GM12878 (cell line): Measurements from ENCODE around the gene SFT2D2. TPM values are rescaled to one million over a fixed set of nuclear protein-coding genes. Genes with fewer than 3 reads are reported as not detected.
A peak's percentile ranks its signal among the peaks of the same experiment; 100 is the strongest.

Source experiments
- CREM ChIP-seq: IDR thresholded peaks from 2 replicates; pipeline ENCODE4 v1.6.1; 2014; ENCODE audit warnings: antibody characterized with exemption, low read depth
- EGR1 ChIP-seq, 2 experiments: IDR thresholded peaks; 1 replicate in 1 of 2; 2 replicates in 1 of 2; pipeline ENCODE4 v1.6.1; 2011 to 2012; ENCODE audit warnings: low read depth in 2 of 2, low read length in 2 of 2, borderline replicate concordance in 1 of 2, mild to moderate bottlenecking in 1 of 2, moderate library complexity in 1 of 2
- FOXM1 ChIP-seq: IDR thresholded peaks from 2 replicates; pipeline ENCODE4 v1.6.1; 2012; ENCODE audit warnings: low read depth, mild to moderate bottlenecking, inconsistent platforms, low read length, moderate library complexity
- IKZF2 ChIP-seq, 2 experiments: fragments of 450-650 bp; IDR thresholded peaks; 2 replicates each; pipeline ENCODE4 v1.6.1; 2017; ENCODE audit warnings: mild to moderate bottlenecking in 2 of 2, moderate library complexity in 2 of 2
- JUNB ChIP-seq: IDR thresholded peaks from 2 replicates; pipeline ENCODE4 v1.6.1; 2016; ENCODE audit warnings: antibody characterized with exemption, mild to moderate bottlenecking
- KDM1A ChIP-seq: fragments of 200-600 bp; sonication (generic); IDR thresholded peaks from 2 replicates; pipeline ENCODE4 v1.6.1; 2016; ENCODE audit warnings: borderline replicate concordance
- MEF2A ChIP-seq: IDR thresholded peaks from 2 replicates; pipeline ENCODE4 v1.6.1; 2011; ENCODE audit warnings: low read depth, mild to moderate bottlenecking, low read length, moderate library complexity; ENCODE audit not compliant: insufficient read depth
- MXI1 ChIP-seq: fragments of 150-350 bp; IDR thresholded peaks from 2 replicates; pipeline ENCODE4 v1.6.1; 2011; ENCODE audit warnings: low read depth, mild to moderate bottlenecking, inconsistent platforms, low read length, improper control_type of control experiment
- MYC ChIP-seq: IDR thresholded peaks from 2 replicates; pipeline ENCODE4 v1.6.1; 2011; ENCODE audit warnings: mild to moderate bottlenecking, low read length, moderate library complexity, inconsistent platforms; ENCODE audit not compliant: insufficient read depth, insufficient replicate concordance, insufficient read length, severe bottlenecking
- NBN ChIP-seq: fragments of 450-650 bp; IDR thresholded peaks from 2 replicates; pipeline ENCODE4 v1.6.1; 2016
- SIX5 ChIP-seq: IDR thresholded peaks from 2 replicates; pipeline ENCODE4 v1.6.1; 2011; ENCODE audit warnings: mild to moderate bottlenecking, low read depth, low read length, moderate library complexity; ENCODE audit not compliant: severe bottlenecking
- SMAD5 ChIP-seq: IDR thresholded peaks from 2 replicates; pipeline ENCODE4 v1.6.1; 2016; ENCODE audit warnings: antibody characterized with exemption, low read depth
- SMARCA5 ChIP-seq: fragments of 450-650 bp; IDR thresholded peaks from 2 replicates; pipeline ENCODE4 v1.6.1; 2017; ENCODE audit warnings: mild to moderate bottlenecking
- ZZZ3 ChIP-seq: IDR thresholded peaks from 2 replicates; pipeline ENCODE4 v1.6.1; 2011; ENCODE audit warnings: low read depth; ENCODE audit not compliant: control insufficient read depth, insufficient read length
- polyA plus RNA-seq, 11 experiments: library from polyadenylated mRNA; depleted of rRNA in 4 of 11; unstranded in 6 of 11; stranded (reverse) in 5 of 11; fragments of >200 nt; fragmentation: Nextera tagmentation in 4 of 11; fragmentation: Illumina TruSeq in 1 of 11; extraction: Ambion mirVana in 4 of 11; extraction: Trizol in 1 of 11; gene quantifications; 1 replicate in 1 of 11; 2 replicates in 10 of 11; pipeline versions ENCODE4 v1.2.1 to v1.2.3, GENCODE V29; 2011 to 2016; ENCODE audit warnings: inconsistent platforms in 2 of 11, missing spikeins in 2 of 11, low read depth in 1 of 11
- total RNA-seq, 4 experiments: library from RNA; depleted of rRNA in 3 of 4; stranded (reverse); fragments of >200 nt in 3 of 4; fragmentation: Illumina TruSeq in 1 of 4; extraction: Trizol in 1 of 4; gene quantifications; 2 replicates each; pipeline versions ENCODE4 v1.2.1 to v1.2.3, GENCODE V29; 2013 to 2021
- TF ChIP-seq, protein P1 (sequence below): fragments of 450-650 bp; IDR thresholded peaks from 2 replicates; pipeline ENCODE4 v1.6.1; 2018; ENCODE audit warnings: mild to moderate bottlenecking, low read depth, moderate library complexity; ENCODE audit not compliant: partially characterized antibody
- TF ChIP-seq, protein P2 (sequence below): IDR thresholded peaks from 2 replicates; pipeline ENCODE4 v1.6.1; 2012; ENCODE audit warnings: low read depth, low read length, improper control_type of control experiment
- TF ChIP-seq, protein P3 (sequence below): IDR thresholded peaks from 2 replicates; pipeline ENCODE4 v1.6.1; 2011; ENCODE audit warnings: mild to moderate bottlenecking, low read depth, low read length, moderate library complexity; ENCODE audit not compliant: insufficient replicate concordance
- TF ChIP-seq, protein P4 (sequence below): IDR thresholded peaks from 2 replicates; pipeline ENCODE4 v1.6.1; 2012; ENCODE audit warnings: mild to moderate bottlenecking, low read depth, low read length
- TF ChIP-seq, protein P5 (sequence below): fragments of 450-650 bp; IDR thresholded peaks from 2 replicates; pipeline ENCODE4 v1.6.1; 2017; ENCODE audit warnings: low read depth, mild to moderate bottlenecking, moderate library complexity

Gene SFT2D2
- total and polyA plus RNA-seq, 10 of the 15 experiments (the other 5 are each of a cell fraction or from before 2014, with no cell fraction given), result 5.6 to 49.6 (median 24.9) TPM

DNA sequence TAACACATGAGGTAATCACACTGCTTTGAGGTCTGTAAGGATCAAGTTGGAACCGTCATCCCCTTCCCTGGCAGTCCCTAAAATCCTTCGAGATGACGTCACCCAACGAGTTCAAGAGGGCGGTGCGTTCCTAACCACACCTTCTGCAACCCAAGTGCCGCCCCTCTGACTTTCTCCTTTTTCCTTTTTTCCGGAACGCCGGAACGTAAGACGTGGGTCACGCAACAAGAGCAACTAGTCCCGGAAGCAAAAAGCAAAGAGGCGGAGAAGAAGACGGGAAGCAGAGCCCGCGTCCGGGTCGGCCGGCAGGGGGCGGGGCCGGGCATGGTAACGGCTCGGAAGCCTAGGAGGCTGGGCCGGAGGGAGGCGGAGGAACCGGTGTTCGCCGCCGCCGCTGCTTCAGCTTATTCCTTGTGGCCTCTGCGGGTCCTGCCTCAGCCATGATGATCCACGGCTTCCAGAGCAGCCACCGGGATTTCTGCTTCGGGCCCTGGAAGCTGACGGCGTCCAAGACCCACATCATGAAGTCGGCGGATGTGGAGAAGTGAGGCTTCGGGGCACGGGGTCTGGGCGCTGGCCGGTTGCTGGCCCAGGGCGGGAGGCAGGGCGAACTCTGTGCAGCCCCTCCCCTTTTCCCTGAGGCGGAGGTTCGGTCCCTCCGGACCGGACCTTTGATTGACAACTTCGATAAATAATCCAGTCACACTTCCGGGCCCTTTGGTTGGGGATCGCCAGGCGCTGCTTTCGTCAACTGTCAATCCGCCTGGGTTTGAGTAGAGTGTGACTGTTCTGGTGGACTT, 47.0 kb upstream of the SFT2D2 start, which contains the start of gene TIPRL (continued):
- TF ChIP-seq, protein P1, sequence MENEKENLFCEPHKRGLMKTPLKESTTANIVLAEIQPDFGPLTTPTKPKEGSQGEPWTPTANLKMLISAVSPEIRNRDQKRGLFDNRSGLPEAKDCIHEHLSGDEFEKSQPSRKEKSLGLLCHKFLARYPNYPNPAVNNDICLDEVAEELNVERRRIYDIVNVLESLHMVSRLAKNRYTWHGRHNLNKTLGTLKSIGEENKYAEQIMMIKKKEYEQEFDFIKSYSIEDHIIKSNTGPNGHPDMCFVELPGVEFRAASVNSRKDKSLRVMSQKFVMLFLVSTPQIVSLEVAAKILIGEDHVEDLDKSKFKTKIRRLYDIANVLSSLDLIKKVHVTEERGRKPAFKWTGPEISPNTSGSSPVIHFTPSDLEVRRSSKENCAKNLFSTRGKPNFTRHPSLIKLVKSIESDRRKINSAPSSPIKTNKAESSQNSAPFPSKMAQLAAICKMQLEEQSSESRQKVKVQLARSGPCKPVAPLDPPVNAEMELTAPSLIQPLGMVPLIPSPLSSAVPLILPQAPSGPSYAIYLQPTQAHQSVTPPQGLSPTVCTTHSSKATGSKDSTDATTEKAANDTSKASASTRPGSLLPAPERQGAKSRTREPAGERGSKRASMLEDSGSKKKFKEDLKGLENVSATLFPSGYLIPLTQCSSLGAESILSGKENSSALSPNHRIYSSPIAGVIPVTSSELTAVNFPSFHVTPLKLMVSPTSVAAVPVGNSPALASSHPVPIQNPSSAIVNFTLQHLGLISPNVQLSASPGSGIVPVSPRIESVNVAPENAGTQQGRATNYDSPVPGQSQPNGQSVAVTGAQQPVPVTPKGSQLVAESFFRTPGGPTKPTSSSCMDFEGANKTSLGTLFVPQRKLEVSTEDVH, result peak; percentile 65
- TF ChIP-seq ZZZ3 (no peak), CREM (peak; percentile 79), SMARCA5 (peak; percentile 71), SMAD5 (no peak), NBN (peak; percentile 98), KDM1A (no peak), SIX5 (peak; percentile 41), EGR1 (IDR thresholded peaks at IDR 0.05; ENCODE audit: borderline replicate concordance in 1 of 2, low read depth in 2 of 2, low read length in 2 of 2) (peak; percentile 22 to 35; a peak in 2 of 3 replicates), JUNB (peak; percentile 34; the same call in 1 of the 2 replicates), MYC (no peak), FOXM1 (no peak), MXI1 (peak; percentile 62; the same call in 1 of the 2 replicates), IKZF2 (IDR thresholded peaks at IDR 0.05) (peak; percentile 94 to 95), MEF2A (0 out of 2 replicates have a peak, but pooled peaks have one; percentile 24)
- TF ChIP-seq, protein P2, sequence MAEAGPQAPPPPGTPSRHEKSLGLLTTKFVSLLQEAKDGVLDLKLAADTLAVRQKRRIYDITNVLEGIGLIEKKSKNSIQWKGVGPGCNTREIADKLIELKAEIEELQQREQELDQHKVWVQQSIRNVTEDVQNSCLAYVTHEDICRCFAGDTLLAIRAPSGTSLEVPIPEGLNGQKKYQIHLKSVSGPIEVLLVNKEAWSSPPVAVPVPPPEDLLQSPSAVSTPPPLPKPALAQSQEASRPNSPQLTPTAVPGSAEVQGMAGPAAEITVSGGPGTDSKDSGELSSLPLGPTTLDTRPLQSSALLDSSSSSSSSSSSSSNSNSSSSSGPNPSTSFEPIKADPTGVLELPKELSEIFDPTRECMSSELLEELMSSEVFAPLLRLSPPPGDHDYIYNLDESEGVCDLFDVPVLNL, result 0 out of 2 replicates have a peak, but pooled peaks have one; percentile 20
- TF ChIP-seq, protein P3, sequence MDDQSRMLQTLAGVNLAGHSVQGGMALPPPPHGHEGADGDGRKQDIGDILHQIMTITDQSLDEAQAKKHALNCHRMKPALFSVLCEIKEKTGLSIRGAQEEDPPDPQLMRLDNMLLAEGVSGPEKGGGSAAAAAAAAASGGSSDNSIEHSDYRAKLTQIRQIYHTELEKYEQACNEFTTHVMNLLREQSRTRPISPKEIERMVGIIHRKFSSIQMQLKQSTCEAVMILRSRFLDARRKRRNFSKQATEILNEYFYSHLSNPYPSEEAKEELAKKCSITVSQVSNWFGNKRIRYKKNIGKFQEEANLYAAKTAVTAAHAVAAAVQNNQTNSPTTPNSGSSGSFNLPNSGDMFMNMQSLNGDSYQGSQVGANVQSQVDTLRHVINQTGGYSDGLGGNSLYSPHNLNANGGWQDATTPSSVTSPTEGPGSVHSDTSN, result peak; percentile 82
- TF ChIP-seq, protein P4, sequence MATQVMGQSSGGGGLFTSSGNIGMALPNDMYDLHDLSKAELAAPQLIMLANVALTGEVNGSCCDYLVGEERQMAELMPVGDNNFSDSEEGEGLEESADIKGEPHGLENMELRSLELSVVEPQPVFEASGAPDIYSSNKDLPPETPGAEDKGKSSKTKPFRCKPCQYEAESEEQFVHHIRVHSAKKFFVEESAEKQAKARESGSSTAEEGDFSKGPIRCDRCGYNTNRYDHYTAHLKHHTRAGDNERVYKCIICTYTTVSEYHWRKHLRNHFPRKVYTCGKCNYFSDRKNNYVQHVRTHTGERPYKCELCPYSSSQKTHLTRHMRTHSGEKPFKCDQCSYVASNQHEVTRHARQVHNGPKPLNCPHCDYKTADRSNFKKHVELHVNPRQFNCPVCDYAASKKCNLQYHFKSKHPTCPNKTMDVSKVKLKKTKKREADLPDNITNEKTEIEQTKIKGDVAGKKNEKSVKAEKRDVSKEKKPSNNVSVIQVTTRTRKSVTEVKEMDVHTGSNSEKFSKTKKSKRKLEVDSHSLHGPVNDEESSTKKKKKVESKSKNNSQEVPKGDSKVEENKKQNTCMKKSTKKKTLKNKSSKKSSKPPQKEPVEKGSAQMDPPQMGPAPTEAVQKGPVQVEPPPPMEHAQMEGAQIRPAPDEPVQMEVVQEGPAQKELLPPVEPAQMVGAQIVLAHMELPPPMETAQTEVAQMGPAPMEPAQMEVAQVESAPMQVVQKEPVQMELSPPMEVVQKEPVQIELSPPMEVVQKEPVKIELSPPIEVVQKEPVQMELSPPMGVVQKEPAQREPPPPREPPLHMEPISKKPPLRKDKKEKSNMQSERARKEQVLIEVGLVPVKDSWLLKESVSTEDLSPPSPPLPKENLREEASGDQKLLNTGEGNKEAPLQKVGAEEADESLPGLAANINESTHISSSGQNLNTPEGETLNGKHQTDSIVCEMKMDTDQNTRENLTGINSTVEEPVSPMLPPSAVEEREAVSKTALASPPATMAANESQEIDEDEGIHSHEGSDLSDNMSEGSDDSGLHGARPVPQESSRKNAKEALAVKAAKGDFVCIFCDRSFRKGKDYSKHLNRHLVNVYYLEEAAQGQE, result no peak
- TF ChIP-seq, protein P5, sequence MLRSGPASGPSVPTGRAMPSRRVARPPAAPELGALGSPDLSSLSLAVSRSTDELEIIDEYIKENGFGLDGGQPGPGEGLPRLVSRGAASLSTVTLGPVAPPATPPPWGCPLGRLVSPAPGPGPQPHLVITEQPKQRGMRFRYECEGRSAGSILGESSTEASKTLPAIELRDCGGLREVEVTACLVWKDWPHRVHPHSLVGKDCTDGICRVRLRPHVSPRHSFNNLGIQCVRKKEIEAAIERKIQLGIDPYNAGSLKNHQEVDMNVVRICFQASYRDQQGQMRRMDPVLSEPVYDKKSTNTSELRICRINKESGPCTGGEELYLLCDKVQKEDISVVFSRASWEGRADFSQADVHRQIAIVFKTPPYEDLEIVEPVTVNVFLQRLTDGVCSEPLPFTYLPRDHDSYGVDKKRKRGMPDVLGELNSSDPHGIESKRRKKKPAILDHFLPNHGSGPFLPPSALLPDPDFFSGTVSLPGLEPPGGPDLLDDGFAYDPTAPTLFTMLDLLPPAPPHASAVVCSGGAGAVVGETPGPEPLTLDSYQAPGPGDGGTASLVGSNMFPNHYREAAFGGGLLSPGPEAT, result peak; percentile 71
